GM23338 (cell line): ENCODE results near the gene EPHB1. TPM values are rescaled to one million over a fixed set of nuclear protein-coding genes. Genes with fewer than 3 reads are reported as not detected.

Experiments
- ATAC-seq: fragments of 200-7000 bp; cut with Tn5 transposase; 3 replicates; pipeline ENCODE4 v1.9.1; 2020
- DNase-seq: peaks from one replicate; pipeline ENCODE4 v3.0.0-alpha.2; 2015; ENCODE audit warnings: low spot score
- H2AFZ ChIP-seq: fragments of 200-600 bp; sonication (generic); 2 replicates; pipeline ENCODE4 v1.8.0; 2016; ENCODE audit warnings: antibody characterized with exemption, mild to moderate bottlenecking, moderate library complexity
- H3F3A ChIP-seq: fragments of 200-600 bp; sonication (generic); replicated peaks from 2 replicates; pipeline ENCODE4 v1.8.0; 2017; ENCODE audit warnings: antibody characterized with exemption, mixed run types, low read depth
- H3K27ac ChIP-seq: fragments of 200-600 bp; sonication (generic); 2 replicates; pipeline ENCODE4 v1.6.1; 2016; ENCODE audit warnings: low read depth
- H3K27me3 ChIP-seq: fragments of 200-600 bp; sonication (generic); 2 replicates; pipeline ENCODE4 v1.8.0; 2016; ENCODE audit warnings: mild to moderate bottlenecking, mixed run types, moderate library complexity; ENCODE audit not compliant: insufficient read depth
- H3K36me3 ChIP-seq: fragments of 200-600 bp; sonication (generic); 2 replicates; pipeline ENCODE4 v1.8.0; 2016; ENCODE audit warnings: mild to moderate bottlenecking; ENCODE audit not compliant: insufficient read depth
- H3K4me1 ChIP-seq: fragments of 200-600 bp; sonication (generic); 2 replicates; pipeline ENCODE4 v1.8.0; 2016; ENCODE audit warnings: mild to moderate bottlenecking, moderate library complexity; ENCODE audit not compliant: insufficient read depth
- H3K4me2 ChIP-seq: fragments of 200-600 bp; sonication (generic); 2 replicates; pipeline ENCODE4 v1.7.1; 2017; ENCODE audit warnings: mixed run types
- H3K4me3 ChIP-seq: fragments of 200-600 bp; sonication (generic); 2 replicates; pipeline ENCODE4 v1.6.1; 2016; ENCODE audit warnings: mixed run types
- H3K79me2 ChIP-seq: fragments of 200-600 bp; sonication (generic); replicated peaks from 2 replicates; pipeline ENCODE4 v1.8.0; 2017; ENCODE audit warnings: mild to moderate bottlenecking; ENCODE audit not compliant: insufficient read depth
- H3K9me2 ChIP-seq: fragments of 200-600 bp; sonication (generic); 2 replicates; pipeline ENCODE4 v1.8.0; 2017; ENCODE audit not compliant: insufficient read depth
- H4K20me1 ChIP-seq: fragments of 200-600 bp; sonication (generic); replicated peaks from 2 replicates; pipeline ENCODE4 v1.8.0; 2017; ENCODE audit warnings: mild to moderate bottlenecking; ENCODE audit not compliant: insufficient read depth
- H3K27ac Mint-ChIP-seq: 2 replicates; pipeline ENCODE4 v1.8.0; 2020; ENCODE audit warnings: inconsistent platforms, mild to moderate bottlenecking, moderate library complexity, mixed read lengths
- H3K27me3 Mint-ChIP-seq: 3 replicates; pipeline ENCODE4 v1.8.0; 2022; ENCODE audit warnings: low read depth, mild to moderate bottlenecking, moderate library complexity, mixed read lengths, inconsistent platforms; ENCODE audit not compliant: insufficient read depth, poor library complexity
- H3K36me3 Mint-ChIP-seq: 3 replicates; pipeline ENCODE4 v1.8.0; 2021; ENCODE audit warnings: low read depth, mild to moderate bottlenecking, inconsistent platforms, moderate library complexity, mixed read lengths
- H3K4me1 Mint-ChIP-seq: 3 replicates; pipeline ENCODE4 v1.8.0; 2020; ENCODE audit warnings: mild to moderate bottlenecking, inconsistent platforms, mixed read lengths
- H3K4me3 Mint-ChIP-seq: 3 replicates; pipeline ENCODE4 v1.8.0; 2021; ENCODE audit warnings: moderate library complexity, mild to moderate bottlenecking, inconsistent platforms, mixed read lengths
- H3K9me3 Mint-ChIP-seq: 3 replicates; pipeline ENCODE4 v1.8.0; 2020; ENCODE audit warnings: moderate library complexity, mild to moderate bottlenecking, inconsistent platforms, mixed read lengths
- CREB1 ChIP-seq: fragments of 250-450 bp; sonication (Bioruptor Pico); IDR thresholded peaks from 2 replicates; pipeline ENCODE4 v1.5.0; 2020; ENCODE audit warnings: low read depth, mild to moderate bottlenecking, moderate library complexity
- EZH2 ChIP-seq: fragments of 200-600 bp; sonication (generic); IDR thresholded peaks from one replicate; pipeline ENCODE4 v1.8.0; 2017; ENCODE audit warnings: antibody characterized with exemption, mild to moderate bottlenecking, low read depth; ENCODE audit not compliant: unreplicated experiment
- EZH2phosphoT487 ChIP-seq: fragments of 200-600 bp; sonication (generic); IDR thresholded peaks from one replicate; pipeline ENCODE4 v1.8.1; 2018; ENCODE audit warnings: antibody characterized with exemption; ENCODE audit not compliant: unreplicated experiment
- JUNB ChIP-seq: IDR thresholded peaks from one replicate; pipeline ENCODE4 v1.6.1; 2016; ENCODE audit warnings: antibody characterized with exemption; ENCODE audit not compliant: unreplicated experiment
- NANOG ChIP-seq: IDR thresholded peaks from 2 replicates; pipeline ENCODE4 v1.6.1; 2016; ENCODE audit warnings: antibody characterized with exemption, borderline replicate concordance
- POLR2AphosphoS5 ChIP-seq: IDR thresholded peaks from 2 replicates; pipeline ENCODE4 v1.6.1; 2016; ENCODE audit warnings: antibody characterized with exemption, low read depth
- STAT1 ChIP-seq: IDR thresholded peaks from one replicate; pipeline ENCODE4 v1.6.1; 2016; ENCODE audit warnings: antibody characterized with exemption; ENCODE audit not compliant: unreplicated experiment
- ZNF114 ChIP-seq: fragments of 250-450 bp; sonication (Bioruptor Pico); IDR thresholded peaks from 2 replicates; pipeline ENCODE4 v1.5.0; 2020; ENCODE audit warnings: mild to moderate bottlenecking, moderate library complexity
- ZNF331 ChIP-seq: fragments of 250-450 bp; sonication (Bioruptor Pico); IDR thresholded peaks from 2 replicates; pipeline ENCODE4 v1.5.0; 2020; ENCODE audit warnings: low read depth, mild to moderate bottlenecking, moderate library complexity
- polyA plus RNA-seq: library from polyadenylated mRNA; unstranded; fragments of >200 nt; fragmentation: Nextera tagmentation; extraction: Ambion mirVana; gene quantifications from 2 replicates; pipeline ENCODE4 v1.2.1, GENCODE V29; 2016
- total RNA-seq: library from RNA; depleted of rRNA; stranded (reverse); fragments of >200 nt; shearing (Covaris generic); gene quantifications from 2 replicates; pipeline ENCODE4 v1.2.3, GENCODE V29; 2014
- TF ChIP-seq, protein P1 (sequence below), 2 experiments: fragments of 200-600 bp in 1 of 2; sonication (generic) in 1 of 2; conservative IDR thresholded peaks; 2 replicates each; pipeline versions ENCODE4 v1.5.1 to v1.6.1; 2016 to 2017; ENCODE audit warnings: antibody characterized with exemption in 2 of 2, low read depth in 2 of 2, mild to moderate bottlenecking in 2 of 2, moderate library complexity in 1 of 2
- TF ChIP-seq, protein P2 (sequence below): fragments of 250-450 bp; sonication (Bioruptor Pico); IDR thresholded peaks from 2 replicates; pipeline ENCODE4 v1.5.0; 2020; ENCODE audit warnings: mild to moderate bottlenecking, moderate library complexity
- TF ChIP-seq, protein P3 (sequence below): IDR thresholded peaks from one replicate; pipeline ENCODE4 v1.6.1; 2018; ENCODE audit warnings: antibody characterized with exemption; ENCODE audit not compliant: unreplicated experiment
- TF ChIP-seq, protein P4 (sequence below): IDR thresholded peaks from 2 replicates; pipeline ENCODE4 v1.6.1; 2016; ENCODE audit warnings: antibody characterized with exemption

EPHB1 gene
- total and polyA plus RNA-seq, 2 experiments from 2014 or later = 2.7 to 5.2 TPM

DNA sequence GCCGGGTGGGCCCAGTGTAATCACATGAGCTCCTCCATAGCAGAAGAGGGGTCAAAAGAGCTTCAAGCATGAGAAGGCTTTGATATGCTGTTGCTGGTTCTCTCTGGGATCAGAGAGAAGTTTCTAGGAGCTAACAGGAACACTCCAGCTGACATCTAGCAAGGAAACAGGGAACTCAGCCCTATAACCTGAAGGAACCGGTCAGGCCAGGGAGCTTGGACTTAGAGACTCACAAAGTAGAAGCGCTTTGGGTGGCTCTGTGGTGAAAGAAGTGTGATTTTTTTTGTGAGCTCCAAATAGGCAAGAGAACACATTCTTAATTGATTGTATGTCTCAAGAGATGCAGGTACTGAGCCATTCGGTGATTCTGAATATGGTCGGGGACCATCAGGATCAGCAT, 26.2 kb upstream of the EPHB1 start:
- Histone ChIP-seq H3K4me1 (no peaks in the 10 kb centered on the region), H3K9me2 (peaks cover 9% of the 10 kb centered on the region; the same call in 1 of the 2 replicates), H2AFZ (no peak overlapping the region), H3K27me3 (no peaks in the 10 kb centered on the region), H3K79me2 (no peaks in the 10 kb centered on the region), H3K4me2 (no peak overlapping the region), H4K20me1 (0 out of 2 replicates have a peak, but pooled peaks cover 4% of the 10 kb centered on the region), H3K27ac (no peak overlapping the region), H3F3A (no peaks in the 10 kb centered on the region), H3K36me3 (no peaks in the 10 kb centered on the region), H3K4me3 (no peak overlapping the region)
- H3K27ac Mint-ChIP-seq = no peak overlapping the region
- no peak for DNase-seq
- no peaks in the 10 kb centered on the region for H3K4me1 Mint-ChIP-seq
- no peak overlapping the region for H3K4me3 Mint-ChIP-seq
- no peaks in the 10 kb centered on the region for H3K9me3 Mint-ChIP-seq
- TF ChIP-seq, protein P1, sequence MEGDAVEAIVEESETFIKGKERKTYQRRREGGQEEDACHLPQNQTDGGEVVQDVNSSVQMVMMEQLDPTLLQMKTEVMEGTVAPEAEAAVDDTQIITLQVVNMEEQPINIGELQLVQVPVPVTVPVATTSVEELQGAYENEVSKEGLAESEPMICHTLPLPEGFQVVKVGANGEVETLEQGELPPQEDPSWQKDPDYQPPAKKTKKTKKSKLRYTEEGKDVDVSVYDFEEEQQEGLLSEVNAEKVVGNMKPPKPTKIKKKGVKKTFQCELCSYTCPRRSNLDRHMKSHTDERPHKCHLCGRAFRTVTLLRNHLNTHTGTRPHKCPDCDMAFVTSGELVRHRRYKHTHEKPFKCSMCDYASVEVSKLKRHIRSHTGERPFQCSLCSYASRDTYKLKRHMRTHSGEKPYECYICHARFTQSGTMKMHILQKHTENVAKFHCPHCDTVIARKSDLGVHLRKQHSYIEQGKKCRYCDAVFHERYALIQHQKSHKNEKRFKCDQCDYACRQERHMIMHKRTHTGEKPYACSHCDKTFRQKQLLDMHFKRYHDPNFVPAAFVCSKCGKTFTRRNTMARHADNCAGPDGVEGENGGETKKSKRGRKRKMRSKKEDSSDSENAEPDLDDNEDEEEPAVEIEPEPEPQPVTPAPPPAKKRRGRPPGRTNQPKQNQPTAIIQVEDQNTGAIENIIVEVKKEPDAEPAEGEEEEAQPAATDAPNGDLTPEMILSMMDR (conservative IDR thresholded peaks at IDR 0.05; ENCODE audit: low read depth in 2 of 2) = no peak
- TF ChIP-seq, protein P2, sequence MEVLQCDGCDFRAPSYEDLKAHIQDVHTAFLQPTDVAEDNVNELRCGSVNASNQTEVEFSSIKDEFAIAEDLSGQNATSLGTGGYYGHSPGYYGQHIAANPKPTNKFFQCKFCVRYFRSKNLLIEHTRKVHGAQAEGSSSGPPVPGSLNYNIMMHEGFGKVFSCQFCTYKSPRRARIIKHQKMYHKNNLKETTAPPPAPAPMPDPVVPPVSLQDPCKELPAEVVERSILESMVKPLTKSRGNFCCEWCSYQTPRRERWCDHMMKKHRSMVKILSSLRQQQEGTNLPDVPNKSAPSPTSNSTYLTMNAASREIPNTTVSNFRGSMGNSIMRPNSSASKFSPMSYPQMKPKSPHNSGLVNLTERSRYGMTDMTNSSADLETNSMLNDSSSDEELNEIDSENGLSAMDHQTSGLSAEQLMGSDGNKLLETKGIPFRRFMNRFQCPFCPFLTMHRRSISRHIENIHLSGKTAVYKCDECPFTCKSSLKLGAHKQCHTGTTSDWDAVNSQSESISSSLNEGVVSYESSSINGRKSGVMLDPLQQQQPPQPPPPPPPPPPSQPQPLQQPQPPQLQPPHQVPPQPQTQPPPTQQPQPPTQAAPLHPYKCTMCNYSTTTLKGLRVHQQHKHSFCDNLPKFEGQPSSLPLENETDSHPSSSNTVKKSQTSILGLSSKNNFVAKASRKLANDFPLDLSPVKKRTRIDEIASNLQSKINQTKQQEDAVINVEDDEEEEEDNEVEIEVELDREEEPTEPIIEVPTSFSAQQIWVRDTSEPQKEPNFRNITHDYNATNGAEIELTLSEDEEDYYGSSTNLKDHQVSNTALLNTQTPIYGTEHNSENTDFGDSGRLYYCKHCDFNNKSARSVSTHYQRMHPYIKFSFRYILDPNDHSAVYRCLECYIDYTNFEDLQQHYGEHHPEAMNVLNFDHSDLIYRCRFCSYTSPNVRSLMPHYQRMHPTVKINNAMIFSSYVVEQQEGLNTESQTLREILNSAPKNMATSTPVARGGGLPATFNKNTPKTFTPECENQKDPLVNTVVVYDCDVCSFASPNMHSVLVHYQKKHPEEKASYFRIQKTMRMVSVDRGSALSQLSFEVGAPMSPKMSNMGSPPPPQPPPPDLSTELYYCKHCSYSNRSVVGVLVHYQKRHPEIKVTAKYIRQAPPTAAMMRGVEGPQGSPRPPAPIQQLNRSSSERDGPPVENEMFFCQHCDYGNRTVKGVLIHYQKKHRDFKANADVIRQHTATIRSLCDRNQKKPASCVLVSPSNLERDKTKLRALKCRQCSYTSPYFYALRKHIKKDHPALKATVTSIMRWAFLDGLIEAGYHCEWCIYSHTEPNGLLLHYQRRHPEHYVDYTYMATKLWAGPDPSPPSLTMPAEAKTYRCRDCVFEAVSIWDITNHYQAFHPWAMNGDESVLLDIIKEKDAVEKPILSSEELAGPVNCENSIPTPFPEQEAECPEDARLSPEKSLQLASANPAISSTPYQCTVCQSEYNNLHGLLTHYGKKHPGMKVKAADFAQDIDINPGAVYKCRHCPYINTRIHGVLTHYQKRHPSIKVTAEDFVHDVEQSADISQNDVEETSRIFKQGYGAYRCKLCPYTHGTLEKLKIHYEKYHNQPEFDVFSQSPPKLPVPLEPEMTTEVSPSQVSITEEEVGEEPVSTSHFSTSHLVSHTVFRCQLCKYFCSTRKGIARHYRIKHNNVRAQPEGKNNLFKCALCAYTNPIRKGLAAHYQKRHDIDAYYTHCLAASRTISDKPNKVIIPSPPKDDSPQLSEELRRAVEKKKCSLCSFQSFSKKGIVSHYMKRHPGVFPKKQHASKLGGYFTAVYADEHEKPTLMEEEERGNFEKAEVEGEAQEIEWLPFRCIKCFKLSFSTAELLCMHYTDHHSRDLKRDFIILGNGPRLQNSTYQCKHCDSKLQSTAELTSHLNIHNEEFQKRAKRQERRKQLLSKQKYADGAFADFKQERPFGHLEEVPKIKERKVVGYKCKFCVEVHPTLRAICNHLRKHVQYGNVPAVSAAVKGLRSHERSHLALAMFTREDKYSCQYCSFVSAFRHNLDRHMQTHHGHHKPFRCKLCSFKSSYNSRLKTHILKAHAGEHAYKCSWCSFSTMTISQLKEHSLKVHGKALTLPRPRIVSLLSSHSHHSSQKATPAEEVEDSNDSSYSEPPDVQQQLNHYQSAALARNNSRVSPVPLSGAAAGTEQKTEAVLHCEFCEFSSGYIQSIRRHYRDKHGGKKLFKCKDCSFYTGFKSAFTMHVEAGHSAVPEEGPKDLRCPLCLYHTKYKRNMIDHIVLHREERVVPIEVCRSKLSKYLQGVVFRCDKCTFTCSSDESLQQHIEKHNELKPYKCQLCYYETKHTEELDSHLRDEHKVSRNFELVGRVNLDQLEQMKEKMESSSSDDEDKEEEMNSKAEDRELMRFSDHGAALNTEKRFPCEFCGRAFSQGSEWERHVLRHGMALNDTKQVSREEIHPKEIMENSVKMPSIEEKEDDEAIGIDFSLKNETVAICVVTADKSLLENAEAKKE (CRISPR knock-in tag) = no peak
- TF ChIP-seq ZNF114 (CRISPR knock-in tag) (no peak), EZH2 (no peak), NANOG (no peak), ZNF331 (CRISPR knock-in tag) (no peak), CREB1 (CRISPR knock-in tag) (no peak), JUNB (no peak), EZH2phosphoT487 (no peak), STAT1 (no peak), POLR2AphosphoS5 (no peak)
- TF ChIP-seq, protein P3, sequence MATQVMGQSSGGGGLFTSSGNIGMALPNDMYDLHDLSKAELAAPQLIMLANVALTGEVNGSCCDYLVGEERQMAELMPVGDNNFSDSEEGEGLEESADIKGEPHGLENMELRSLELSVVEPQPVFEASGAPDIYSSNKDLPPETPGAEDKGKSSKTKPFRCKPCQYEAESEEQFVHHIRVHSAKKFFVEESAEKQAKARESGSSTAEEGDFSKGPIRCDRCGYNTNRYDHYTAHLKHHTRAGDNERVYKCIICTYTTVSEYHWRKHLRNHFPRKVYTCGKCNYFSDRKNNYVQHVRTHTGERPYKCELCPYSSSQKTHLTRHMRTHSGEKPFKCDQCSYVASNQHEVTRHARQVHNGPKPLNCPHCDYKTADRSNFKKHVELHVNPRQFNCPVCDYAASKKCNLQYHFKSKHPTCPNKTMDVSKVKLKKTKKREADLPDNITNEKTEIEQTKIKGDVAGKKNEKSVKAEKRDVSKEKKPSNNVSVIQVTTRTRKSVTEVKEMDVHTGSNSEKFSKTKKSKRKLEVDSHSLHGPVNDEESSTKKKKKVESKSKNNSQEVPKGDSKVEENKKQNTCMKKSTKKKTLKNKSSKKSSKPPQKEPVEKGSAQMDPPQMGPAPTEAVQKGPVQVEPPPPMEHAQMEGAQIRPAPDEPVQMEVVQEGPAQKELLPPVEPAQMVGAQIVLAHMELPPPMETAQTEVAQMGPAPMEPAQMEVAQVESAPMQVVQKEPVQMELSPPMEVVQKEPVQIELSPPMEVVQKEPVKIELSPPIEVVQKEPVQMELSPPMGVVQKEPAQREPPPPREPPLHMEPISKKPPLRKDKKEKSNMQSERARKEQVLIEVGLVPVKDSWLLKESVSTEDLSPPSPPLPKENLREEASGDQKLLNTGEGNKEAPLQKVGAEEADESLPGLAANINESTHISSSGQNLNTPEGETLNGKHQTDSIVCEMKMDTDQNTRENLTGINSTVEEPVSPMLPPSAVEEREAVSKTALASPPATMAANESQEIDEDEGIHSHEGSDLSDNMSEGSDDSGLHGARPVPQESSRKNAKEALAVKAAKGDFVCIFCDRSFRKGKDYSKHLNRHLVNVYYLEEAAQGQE = no peak
- TF ChIP-seq, protein P4, sequence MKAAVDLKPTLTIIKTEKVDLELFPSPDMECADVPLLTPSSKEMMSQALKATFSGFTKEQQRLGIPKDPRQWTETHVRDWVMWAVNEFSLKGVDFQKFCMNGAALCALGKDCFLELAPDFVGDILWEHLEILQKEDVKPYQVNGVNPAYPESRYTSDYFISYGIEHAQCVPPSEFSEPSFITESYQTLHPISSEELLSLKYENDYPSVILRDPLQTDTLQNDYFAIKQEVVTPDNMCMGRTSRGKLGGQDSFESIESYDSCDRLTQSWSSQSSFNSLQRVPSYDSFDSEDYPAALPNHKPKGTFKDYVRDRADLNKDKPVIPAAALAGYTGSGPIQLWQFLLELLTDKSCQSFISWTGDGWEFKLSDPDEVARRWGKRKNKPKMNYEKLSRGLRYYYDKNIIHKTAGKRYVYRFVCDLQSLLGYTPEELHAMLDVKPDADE = no peak
- no peak for ATAC-seq
- H3K27me3 Mint-ChIP-seq = peaks cover 7% of the 10 kb centered on the region
- H3K36me3 Mint-ChIP-seq = no peaks in the 10 kb centered on the region
